Keratinocyte (primary cell): ENCODE data around the gene BABAM2.

ENCODE experiments used
- CTCF ChIP-seq, 3 experiments: IDR thresholded peaks in 1 of 3; conservative IDR thresholded peaks in 1 of 3; optimal IDR thresholded peaks in 1 of 3; 2 replicates in 2 of 3; 3 replicates in 1 of 3; pipeline versions ENCODE3 to v1.5.1; 2011; ENCODE audit warnings: low read length in 3 of 3, mild to moderate bottlenecking in 3 of 3, moderate library complexity in 2 of 3, control low read depth in 1 of 3, inconsistent platforms in 1 of 3; ENCODE audit not compliant: insufficient read depth in 2 of 3; ENCODE audit errors: extremely low read depth in 1 of 3
- EZH2 ChIP-seq: IDR thresholded peaks from one replicate; pipeline ENCODE4 v1.6.1; 2012; ENCODE audit warnings: inconsistent platforms, mild to moderate bottlenecking, low read length, moderate library complexity

- no peak for TF ChIP-seq EZH2
- TF ChIP-seq CTCF (optimal IDR thresholded peaks at IDR 0.05 in 1 of 3, IDR thresholded peaks at IDR 0.05 in 1 of 3, conservative IDR thresholded peaks at IDR 0.05 in 1 of 3; ENCODE audit: extremely low read depth in 1 of 3, insufficient read depth in 2 of 3, low read length in 3 of 3) = no peak
Measured at GRCh38 chr2:28347596-28347995, 457.1 kb downstream of the BABAM2 start.
